Stimulated activated CD8-positive, alpha-beta memory T cell treated with anti-CD3 and anti-CD28 coated beads, Interleukin-15, amount 100 ng/mL, for 4 hours (primary cell): ENCODE data around the gene SCN5A.

Source experiments
- DNase-seq, 2 donors: peaks; one replicate each; pipeline ENCODE4 v3.0.0-alpha.2; 2020; ENCODE audit warnings: low read depth in 2 of 2

Gene SCN5A

DNA sequence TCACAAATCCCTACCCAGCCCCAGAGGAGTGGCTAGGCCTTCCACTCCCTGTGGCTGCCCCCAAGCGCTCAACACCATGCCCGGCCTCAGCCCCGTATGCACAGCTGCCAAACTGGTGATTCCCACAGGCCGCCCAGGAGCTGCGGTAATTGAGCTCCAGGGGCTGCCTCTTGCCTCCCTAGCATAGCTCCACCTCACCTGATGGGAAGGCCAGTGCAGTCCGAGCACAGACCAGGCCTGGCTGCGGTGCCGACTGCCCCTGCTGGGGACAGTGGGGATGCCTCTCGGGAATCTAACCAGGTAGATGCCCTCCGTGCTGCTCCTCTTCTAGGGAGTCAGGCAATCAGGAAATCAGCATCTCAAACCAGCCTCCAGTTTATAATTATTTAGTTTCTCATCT lies 25.9 kb downstream of the SCN5A start:
- no peak for DNase-seq

DNA sequence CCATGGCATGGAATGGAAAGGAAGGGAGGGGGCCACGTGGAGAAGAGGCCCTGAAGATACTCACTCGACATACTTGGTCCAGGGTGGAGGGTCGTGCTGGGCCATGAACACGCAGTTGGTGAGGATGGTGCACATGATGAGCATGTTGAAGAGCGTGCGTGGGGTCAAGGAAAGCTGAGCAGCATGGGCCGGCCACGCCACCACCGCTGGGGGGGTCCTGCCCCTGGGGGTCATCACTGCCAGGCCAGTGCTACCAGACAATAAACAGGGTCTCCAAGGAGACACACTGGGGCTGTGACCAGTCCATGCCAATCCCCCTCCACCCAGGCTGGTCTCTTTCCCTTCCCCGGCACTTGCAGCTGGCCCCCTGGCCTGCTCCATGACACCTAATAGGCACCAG lies 27.2 kb downstream of the SCN5A start:
- no peak for DNase-seq

- no peak for DNase-seq
Measured at GRCh38 chr3:38620236-38620635, 29.3 kb downstream of the SCN5A start.

DNA sequence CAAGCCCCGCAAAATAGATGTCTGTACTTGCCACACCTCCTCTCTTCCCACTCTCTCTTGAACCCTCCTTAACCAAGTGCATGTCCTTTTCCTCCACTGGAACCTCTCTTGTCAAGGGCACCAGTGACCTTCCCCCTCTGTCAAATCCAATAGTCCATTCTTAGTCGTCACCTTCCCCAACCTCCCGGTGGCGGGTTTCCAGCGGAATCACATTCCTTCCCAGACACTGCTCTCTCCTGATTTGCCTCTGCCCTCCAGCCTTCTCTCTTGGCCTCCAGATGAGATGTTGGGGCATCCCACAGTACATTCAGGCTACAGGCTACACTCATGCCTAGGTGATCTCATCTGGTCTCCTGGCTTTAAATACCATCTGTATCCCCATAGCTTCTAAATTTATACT lies 31.1 kb downstream of the SCN5A start:
- no peak for DNase-seq

DNA sequence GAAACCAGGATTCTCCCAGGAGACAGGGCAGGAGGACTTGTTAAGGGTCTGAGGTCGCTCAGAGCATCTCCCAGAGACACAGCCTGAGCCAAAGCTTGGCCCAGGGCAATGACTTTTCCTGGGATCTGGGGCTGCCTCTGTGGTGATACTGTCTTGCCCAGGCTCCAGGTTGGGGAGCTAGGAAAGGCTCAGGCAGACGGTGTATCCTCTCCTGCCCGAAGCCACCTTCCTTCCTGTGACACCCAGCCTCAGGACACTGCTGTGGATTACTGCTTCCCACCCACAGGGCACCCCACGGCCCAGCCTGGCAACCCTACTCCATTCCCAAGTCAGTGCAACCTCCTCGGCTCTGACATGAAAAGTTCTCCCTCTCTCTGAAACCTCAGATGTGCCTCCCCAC lies 31.9 kb downstream of the SCN5A start:
- no peak for DNase-seq

DNA sequence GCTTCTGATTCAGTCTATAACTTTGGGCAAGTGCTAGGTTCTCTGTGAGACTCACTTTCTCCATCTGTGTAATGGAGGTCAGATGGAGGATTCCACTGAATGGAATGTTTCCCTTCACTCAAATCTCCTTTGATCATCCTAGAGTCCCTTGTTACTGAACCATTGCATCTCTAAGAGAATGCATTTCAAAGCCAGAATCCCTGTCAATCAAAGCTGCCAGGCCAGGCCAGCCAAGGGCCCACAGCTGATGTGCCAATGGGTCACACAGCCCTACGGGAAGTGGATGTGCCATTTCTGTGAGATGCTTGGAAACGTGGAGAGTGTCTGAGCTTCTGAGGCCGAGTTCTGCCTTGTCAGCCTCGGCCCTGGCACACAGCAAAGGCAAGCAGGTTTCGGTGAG lies 32.4 kb downstream of the SCN5A start:
- no peak for DNase-seq

DNA sequence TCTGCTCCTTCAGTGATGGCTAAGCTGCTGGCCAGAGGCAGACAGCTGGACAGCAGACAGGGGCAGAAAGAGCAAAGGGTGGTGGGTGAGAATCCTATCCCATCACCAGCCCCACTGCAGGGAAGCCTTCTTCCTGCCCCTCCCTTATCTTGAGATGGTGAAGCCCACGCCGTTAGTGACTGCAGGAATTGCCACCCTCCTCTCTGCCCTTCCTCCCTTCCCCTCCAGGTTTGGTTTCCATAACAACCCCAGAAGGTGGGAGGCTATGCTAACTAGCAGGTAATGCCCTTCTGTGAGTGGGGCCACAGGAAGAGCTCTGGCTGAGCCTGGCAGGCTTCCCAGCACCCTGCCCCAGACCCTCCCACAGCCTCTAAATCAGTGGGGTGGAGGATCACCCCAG lies 32.8 kb downstream of the SCN5A start:
- DNase-seq = no peak

DNA sequence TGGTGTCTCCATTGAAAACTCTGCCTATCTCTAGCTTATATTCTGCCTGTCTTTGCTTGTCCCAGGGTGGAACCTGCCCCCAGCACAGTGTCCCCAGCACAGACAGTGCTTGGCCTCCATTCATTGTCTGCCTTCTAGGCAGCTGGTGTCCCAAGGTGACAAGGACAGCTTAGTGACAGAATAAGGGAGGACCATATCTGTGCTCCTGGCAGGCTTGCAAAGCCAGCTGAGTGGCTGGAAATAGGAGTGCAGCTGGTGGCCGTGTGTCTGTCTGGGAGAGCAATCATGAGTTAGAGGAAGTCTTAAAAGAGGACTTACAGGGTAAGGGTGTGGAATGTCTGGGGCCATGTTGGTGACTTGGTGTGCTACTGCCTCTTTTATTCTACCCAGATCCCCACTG lies 33.4 kb downstream of the SCN5A start:
- DNase-seq = no peak

GRCh38 chr3:38614651-38615352 lies 34.7 kb downstream of the SCN5A start:
- DNase-seq = no peak

- no peak for DNase-seq
Measured at GRCh38 chr3:38614091-38614490, 35.4 kb downstream of the SCN5A start.

DNA sequence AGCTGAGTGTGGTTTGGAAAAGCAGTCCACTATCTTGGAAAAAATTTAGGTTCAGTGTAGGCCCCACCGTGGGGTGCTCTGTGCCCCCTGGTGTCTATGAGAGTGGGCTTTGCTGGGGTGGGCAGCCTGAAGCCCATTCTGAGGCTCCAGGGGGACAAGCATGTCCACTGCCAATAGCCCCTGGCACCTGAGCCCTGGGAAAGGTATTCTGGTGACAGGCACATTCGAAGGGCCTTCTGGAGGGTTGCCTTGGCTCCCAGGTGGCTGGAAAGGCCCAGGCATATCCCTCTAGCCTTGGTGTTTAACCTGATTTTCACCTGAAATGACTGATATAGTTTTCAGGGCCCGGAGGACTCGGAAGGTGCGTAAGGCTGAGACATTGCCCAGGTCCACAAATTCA lies 36.1 kb downstream of the SCN5A start:
- no peak for DNase-seq

DNA sequence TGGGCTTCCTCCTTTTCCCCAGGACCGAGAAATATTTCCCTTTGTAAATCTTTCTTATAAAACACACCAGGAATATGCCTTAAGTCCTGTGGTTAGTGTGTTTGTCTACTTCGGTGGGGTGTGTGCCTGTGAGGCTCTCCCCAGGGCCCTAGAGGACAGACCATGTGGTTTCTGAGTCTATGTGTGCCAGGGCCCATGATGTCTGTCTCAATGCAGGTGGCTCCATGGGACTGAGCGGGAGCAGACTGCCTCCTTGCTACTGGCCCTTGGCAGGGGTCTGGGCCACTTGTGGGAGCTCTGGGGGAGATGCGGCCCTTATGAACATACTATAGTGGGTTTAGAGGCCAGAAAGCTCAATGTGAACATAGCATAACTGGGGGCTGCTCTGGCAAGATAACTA lies 37.6 kb downstream of the SCN5A start:
- no peak for DNase-seq

DNA sequence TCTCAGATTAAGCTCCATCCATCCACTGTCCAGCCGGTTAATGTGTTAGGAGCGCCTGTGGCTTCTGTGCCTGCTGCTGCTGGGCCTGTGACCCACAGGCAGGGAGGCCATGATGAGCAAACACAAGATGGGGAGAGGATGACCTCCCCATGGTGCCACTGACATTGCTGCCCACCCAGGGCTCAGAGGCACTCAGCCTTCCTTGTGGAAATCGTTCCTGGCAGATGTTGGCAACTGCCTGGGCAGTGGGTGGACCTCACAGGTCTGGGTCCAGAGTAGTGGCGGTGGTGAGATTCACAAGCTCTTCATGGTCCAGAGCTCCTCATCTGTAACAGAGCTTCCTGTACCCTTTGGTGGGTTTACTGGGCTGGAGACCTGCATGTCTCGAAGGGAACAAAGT lies 38.6 kb downstream of the SCN5A start:
- DNase-seq = no peak

- DNase-seq = no peak
Measured at GRCh38 chr3:38610436-38610835, 39.1 kb downstream of the SCN5A start.

GRCh38 chr3:38609386-38610111 lies 39.9 kb downstream of the SCN5A start:
- no peak for DNase-seq

DNA sequence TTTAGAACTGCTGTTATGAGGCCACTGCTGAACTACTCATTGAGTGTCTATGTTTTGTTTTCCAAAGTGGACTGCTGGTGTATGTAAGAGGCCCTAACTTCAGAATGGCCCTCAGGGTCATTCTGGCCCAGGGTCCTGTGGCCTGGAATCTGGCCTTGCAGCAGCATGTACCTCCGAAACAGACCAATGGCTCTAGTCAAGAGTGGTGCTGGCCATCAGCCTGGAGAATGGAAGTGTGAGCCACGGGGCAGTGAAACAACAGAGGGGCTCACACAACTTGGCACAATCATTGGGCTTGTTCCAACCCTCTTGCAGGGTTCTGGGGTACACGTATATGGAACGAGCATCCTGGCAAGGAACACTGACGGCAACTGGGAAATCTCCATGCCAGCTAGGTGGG lies 40.5 kb downstream of the SCN5A start:
- DNase-seq = no peak

DNA sequence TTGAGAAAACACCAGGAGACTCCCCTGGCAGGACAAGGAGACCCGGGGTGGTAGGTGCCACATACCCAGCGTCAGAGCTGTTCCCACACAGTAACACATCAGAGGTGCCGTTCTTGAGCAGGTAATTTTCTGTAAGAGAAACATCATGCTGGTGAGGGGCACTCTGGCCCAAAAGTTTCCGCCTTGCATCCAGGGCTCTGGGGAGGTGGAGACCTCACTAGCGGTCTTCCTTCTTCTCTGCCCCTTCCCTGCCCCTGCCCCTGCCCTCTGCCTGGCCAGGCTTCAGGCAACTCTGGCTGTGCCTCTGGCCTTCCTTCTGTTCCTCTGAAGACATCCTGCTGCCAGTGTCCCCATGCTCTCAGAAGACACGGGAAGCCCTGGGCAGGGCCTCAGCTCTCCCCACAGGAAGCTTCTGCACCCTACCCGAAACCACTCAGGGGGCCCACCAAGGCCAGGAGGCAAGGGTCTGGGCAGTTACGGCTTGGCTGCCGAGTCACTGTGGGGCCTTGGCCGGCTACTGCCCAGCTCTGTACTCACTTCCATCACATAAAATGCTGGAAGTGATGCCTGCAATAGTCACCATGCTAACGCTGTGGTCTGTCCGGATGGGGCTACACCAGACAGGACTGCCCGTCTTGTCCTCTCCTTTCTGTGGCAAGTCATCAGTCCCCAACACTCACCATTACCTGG lies 41.3 kb downstream of the SCN5A start:
- no peak for DNase-seq

GRCh38 chr3:38606561-38606960 lies 42.9 kb downstream of the SCN5A start:
- DNase-seq = no peak

DNA sequence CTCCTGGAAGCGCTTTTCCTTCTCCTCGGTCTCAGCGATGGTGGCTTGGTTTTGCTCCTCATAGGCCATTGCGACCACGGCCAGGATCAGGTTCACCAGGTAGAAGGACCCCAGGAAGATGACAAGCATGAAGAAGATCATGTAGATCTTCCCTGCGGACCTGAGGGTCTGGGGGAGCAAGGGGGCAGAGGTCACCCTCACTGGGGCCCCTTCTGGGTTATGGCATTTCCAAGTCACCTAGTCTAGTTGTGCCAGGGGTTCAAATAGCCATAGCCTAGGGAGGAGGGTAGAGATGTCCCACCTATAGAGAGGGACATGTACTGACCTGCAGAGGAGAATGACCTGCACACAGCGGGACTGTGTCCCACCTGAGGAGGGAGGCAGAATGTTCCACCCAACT lies 43.5 kb downstream of the SCN5A start:
- no peak for DNase-seq

GRCh38 chr3:38604246-38604645 lies 45.2 kb downstream of the SCN5A start:
- no peak for DNase-seq

DNA sequence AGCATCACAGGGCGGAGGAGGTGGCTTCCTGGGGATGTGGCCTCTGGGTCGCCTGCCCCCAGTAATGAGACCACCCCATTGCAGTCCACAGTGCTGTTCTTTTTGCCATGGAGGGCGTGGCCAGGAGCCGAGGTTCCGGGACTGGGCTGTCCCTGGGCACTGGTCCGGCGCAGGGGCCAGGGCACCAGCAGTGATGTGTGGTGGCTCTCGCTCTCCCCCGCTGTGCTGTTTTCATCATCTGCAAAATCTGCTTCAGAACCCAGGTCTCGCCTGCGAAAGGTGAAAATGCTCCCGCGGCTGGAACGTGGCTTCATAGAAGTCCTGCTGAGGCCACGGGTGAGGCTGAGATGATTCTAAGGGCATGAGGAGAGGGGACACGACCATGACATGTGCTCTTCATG lies 45.8 kb downstream of the SCN5A start:
- DNase-seq = no peak

DNA sequence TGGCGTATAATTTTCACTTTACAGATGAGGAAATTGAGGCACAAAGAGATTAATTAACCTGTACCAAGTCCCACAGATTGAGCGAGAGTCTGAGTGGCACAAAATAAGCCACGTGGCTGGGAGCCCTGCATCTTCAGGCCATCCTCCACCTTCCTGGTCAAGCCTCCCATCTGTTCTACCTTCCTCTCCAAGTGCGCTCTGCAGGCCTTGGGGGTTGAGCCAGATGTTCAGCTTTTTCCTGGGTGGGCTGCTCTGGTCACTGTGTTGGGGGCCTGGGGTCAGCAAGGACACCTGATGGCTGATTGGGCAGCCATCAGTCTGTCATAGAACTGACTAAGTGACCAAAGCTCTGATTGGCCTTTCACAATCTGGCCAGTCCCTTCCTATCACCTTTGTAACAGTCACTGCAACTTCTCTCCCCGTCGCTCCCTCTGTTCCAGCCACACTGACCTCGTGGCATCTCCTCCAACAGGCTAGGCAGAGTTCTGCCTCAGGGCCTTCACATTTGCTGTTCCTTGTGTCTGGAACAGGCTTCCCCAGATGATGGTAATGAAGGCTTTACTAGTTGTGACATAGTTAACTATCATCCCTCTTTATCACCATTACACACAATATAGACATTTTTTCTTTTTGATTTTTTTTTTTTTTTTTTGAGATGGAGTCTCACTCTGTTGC lies 46.8 kb downstream of the SCN5A start:
- no peak for DNase-seq
